Activated naive CD8-positive, alpha-beta T cell treated with anti-CD3 and anti-CD28 coated beads, Interleukin-2, amount 50 U/mL, for 16 hours (primary cell): ENCODE data around the gene HMG20A.

Experiments
- DNase-seq: peaks from one replicate; pipeline ENCODE4 v3.0.0-alpha.2; 2020; ENCODE audit warnings: low read depth, low spot score

The HMG20A gene

DNA sequence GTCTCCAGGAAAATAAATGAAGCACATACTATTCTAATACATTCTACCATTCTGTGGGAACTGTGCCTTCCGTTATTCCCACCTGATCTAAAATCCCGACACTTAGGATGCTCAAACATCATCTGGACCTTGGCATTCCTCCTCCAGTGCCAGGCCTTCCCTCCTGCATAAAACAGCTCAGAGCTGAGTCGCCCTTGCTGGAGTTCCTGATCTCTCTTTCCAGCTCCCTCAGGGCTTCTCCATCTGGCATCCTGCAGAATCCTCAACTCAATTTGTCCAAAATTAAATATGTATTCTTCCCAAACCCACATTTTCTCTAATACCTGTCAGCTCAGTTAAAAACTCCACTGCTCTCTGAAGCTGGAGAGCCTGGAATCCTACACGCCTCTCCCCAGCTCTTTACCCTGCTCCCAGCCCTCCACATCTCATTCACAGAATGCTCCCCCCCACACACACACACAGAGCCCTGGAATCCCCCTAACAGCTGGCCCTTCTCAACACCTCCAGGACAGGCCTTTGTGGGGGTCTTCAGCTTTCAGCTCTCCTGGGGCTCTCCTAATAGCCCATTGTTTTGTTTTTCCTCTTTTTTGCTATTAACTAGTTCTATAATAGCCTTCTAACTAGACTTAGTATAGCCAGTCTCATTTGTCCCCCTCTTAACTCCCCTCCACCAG is 78.5 kb downstream of the HMG20A start:
- no peak for DNase-seq

DNA sequence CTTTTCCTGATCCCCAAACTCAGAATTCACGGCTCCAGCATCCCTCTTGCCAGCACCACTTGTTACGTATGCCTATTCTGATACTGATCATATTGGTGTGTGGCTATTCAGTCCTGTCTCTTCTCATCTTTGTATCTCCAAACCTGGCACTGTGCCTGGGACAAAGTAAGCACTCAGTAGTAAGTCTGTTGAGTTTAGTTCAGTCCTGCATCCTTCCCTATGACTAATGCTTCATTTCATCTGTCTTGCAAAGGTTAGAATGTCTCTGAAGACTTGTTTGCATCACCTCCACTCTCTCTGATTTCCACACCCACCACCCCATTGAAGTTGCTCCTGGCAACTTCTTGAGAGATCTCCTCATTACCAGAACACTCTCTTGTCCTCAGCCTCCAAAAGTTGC is 80.3 kb downstream of the HMG20A start:
- DNase-seq: no peak

DNA sequence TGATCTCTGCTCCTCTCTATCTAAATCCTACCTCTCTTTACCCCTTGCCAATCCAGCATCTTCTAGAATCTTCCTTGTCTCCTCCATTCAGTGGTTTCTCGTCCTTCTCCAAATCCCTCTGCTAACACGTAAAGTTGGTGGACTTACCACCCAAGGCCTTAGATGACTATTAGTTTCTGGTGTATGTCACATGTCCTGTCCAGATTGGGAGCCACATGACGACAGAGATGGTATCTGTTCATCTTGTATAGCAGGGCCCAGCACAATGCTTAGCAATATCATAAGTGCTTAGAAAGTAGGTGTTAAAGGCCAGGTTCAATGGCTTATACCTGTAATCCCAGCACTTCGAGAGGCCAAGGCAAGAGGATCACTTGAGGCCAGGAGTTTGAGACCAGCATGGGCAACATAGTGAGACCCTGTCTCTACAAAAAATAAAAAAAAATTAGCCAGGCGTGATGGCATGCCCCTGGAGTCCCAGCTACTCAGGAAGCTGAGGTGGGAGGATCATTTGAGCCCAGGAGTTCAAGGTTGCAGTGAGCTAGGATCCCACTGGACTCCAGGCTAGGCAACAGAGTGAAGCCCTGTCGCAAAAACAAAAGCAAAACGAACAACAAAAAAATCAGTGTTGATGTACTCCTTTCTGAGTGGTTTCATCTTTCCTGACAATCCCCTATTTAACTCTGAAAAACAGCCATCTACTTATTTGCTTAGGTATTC is 81.8 kb downstream of the HMG20A start:
- DNase-seq: no peak

DNA sequence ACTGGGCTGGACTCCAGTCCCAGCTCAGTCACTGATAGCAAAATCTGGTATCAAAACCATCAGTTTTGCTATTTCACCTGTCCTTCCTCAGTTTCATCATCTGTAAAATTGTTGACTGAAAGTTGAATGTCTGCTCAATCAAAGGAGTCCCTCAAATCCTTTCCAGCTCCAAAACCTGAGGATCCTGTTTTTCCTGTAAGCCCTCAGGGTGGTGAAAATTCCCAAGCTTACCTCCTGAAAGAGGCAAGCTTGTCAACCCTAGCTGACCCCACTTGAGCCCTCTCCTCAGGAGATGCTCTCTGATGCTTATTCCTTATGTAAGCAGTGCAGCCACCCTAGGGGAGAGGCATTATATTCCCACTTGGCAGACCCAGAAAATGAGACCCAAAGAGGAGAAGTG is 82.6 kb downstream of the HMG20A start:
- DNase-seq: no peak

DNA sequence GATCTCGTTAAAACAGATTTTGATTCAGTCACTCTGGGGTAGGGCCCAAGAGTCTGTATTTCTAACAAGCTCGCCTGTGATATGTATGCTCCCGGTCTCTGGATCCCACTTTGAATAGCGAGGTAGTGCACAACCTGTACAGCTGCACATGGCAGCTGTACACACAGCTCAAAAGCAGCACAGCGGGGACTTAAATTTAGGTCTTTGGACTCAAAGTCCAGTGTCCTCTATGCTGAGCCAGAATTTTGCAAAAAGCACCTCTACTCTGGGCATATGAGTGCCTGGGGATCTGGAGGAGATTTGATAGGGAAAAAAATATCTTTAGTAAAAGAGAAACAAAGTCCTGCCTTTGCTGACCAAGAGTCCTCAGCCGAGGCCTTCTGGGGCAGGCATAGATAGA is 83.1 kb downstream of the HMG20A start:
- no peak for DNase-seq

DNA sequence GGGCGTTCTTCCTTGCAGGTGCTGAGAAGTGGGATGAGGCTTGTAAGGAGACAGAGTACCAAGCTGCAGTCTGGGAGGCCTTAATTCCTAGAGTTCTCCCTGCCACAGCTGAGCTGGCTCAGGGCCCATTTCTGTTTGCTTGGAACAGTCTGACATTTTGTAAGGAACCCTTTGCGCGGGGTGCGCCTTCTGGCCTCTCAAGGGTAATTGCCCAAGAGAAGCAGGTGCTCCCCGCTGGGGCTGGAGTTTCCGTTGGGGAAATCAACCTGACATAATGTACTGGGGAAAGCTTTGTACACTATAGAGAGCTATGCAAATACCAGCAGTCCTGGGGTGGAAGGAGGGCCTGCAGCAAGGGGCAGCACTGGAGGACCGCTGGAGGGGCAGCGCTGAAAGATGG is 83.6 kb downstream of the HMG20A start:
- no peak for DNase-seq

DNA sequence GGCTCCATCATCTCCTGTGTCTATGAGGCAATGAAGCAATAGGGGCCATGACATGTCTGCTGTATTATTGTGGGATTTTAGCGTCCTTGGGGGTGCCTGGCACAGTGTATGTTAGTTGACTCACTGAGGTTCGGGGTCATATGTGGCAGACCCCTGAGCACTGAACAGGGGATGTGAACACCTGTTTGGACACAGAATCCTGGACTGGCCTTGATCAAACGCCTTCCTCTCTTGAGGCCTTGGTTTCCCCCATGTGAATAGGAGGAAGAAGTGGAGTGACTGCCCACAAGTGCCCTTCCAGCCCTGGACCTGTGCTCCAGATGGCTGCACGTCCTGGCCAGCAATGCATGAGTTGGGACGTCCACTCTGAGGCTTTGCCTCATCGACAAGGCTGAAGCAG is 84.2 kb downstream of the HMG20A start:
- no peak for DNase-seq

DNA sequence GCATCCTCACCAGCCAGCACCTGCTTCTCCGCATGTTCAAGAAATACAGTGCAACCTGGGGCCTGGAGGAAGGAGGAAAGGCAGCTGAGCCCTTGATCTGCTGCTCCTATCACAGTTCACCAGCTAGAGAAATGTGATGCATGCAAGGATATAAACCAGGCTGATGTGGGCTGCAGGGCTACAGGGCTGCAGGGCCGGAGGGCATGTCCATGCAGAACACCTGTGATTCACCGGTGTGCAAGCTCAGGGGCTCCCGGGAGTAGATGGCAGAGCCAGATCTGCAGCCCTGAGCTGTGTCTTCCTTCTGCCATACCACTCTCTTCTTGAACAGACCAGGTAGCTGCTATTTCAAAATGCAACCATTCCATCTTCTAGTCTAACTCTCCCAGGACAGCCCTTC is 84.9 kb downstream of the HMG20A start:
- DNase-seq: no peak

DNA sequence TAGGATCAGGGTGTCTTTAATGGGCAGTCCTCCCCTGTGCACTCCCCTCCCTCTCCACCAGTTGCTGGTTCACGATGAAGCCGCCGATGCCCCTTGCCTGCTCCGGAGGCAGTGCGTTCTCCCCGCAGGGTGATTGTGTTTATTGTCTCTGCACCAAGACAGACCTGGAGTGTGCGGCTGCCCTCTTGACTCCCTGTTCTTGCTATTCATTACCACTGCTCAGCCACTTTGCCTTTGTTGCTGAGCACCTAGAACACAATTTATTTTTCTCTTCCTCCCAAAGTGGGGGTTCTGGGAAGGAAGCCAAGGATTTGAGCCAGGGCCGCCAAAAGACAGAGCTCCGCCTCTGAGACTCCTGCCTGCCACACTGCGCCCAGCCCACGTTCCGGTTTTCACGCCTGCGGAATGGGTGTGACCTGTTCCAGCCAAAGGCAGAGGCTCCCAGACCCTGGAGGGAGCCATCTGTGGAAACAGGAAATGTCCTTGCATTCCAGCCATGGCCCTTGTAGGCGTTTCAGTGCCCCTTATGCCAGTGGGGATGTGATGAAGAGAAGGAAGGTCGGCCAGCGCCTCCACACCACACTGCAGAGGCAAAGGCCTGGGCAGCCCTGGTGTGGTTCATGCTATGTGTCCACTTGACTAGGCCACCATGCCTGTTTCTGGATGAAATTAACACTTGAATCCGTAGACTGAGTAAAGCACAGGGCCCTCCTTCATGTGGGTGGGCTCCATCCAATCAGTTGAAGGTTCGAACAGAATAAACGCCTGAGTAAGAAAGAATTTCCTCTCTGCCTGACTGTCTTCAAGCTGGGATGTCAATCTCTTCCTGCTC is 85.8 kb downstream of the HMG20A start:
- DNase-seq: no peak

DNA sequence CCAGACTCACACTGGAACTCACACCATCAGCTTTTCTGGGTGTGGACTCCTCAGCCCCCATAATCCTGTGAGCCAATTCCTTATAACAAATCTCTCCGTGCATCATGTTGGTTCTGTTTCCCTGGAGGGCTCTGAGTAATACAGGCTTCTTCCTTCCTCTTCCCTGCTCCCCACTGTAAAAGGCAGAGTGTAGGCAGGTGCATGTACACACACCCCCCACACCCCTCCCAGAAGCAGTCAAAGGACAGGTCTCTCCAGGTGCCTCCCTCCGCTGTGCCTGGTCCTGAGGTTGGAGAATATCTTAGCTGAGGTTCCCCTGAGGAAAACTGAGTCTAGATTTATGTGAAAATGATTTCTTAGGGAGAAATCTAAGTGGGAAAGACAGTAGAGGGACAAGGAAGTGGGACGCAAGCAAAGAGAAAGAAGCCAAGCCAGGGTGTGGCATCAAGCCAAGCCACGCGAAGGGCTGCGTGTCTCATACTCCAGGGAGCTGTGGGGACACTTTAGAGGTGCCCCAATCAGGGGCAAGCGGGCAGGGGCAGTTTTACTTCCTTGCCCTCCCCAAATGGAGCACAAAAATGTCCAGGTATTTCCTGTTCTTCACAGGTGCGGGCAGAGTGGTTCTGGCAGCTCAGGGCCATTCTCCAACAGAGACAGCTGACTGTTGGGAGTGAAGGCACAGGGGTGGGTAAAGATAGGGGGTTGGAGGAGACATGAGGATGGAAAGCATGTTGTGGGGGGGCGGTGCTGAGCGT is 86.6 kb downstream of the HMG20A start:
- no peak for DNase-seq

DNA sequence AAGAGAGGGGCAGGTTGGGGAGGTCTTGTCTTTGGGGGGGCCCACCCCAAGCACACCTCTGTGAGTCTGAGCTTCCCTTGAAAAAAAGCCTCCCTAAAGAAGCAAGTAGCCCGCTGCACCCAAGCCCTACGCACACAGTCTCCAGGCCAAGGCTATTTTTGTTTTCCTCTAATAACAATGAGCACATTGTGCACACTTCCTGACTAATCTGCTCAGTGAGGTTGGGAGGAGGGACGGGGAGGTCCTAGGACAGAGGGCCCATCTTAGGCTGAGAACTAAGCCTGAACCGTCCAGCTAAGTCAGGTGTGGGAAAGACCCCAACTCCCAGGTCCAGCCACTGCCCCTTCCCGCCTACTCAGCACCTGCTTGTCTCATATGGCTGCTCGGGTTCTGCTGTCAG is 87.2 kb downstream of the HMG20A start:
- DNase-seq: no peak

DNA sequence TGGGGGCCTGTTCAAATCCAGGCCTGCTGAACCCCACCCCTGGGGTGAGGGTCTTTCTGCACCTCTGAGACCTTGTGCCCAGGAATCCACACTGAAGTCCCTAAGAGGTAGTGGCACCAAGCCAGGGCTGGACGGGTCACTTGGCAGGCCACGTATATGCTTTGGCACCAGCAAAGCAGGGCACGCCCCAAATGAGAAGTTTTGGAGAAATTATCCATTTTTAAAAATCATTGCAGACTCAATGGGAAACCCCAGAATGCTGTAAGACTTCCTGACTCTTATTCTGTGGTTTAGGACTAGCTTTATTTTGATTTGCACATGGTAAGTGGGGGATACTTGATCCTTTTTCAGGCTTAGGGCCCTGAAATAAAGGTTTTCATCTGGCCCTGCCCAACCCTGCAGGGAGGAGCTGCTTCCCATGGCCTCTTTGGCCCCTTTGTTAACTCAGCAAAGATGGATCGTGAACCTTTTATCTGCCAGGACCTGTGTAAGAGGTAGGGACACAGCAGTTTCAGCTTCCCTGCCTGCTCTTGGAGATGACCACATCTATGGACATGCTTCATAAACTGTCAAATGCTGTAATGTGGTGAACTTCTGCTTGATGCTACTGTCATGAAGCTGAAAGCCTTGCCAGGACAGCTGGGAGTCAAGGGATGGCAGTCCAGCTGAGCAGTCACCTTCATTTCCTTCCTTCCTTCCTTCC is 88.0 kb downstream of the HMG20A start:
- no peak for DNase-seq

DNA sequence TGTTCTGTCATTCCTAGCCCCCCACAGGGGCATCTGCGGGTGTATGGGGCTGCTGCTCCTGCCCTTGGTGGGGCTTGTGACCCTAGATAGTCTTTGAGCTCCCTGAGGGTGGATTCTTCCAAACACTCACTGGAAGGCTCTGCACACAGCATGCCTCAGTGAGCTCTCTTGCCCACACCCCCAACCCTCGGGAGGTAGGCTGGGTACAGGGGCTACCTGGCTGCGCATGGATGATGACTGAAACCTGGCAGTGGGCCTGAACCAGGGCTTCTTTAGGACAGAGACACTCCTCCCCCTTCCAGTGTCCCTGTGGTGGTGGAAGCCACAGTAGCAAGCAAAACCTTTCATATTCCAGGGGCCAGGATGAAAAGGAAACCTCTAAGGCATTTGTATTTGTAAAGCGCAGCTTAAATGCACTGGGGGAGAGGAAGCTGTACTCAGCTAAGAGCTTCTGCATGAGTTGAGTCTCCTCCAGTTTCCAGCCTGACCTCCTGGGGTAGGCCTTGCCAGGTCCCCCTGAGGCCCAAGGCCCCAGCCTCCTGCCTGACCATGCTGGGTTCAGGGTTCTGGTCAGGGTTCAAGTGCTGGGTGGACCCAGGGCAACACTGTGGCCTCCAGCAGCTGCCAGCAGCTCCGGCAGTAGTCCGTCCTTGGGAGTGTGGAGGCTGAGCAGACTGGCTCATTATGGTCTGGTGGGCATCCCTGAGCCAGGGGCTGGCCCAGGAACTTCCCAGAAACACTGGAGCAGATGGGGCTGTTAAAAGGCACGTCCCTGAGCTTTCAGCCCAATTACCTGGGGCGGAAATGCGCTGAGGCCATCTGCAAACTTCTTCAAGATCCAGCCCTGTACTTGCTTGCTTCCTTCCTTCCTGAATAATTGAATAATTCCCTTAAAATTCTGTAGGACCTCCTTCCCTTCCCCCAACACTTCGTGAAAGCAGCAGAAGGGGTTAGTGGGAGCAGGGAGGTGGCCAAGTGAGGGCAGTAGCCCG is 89.7 kb downstream of the HMG20A start:
- no peak for DNase-seq

DNA sequence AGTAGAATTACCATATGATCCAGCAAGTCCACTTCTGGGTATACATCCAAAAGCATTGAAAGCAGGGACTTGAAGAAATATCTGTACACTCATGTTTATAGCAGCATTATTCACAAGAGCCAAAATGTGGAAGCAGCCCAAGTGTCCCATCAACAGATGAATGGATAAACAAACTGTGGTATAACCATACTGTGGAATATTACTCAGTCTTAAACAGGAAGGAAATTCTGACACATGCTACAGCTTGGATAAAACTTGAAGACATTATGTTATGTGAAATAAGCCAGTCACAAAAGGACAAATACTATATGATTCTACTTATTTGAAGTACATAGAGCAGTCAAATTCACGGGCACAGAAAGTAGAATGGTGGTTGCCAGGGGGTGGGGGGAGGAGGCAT is 91.2 kb downstream of the HMG20A start:
- DNase-seq: no peak

DNA sequence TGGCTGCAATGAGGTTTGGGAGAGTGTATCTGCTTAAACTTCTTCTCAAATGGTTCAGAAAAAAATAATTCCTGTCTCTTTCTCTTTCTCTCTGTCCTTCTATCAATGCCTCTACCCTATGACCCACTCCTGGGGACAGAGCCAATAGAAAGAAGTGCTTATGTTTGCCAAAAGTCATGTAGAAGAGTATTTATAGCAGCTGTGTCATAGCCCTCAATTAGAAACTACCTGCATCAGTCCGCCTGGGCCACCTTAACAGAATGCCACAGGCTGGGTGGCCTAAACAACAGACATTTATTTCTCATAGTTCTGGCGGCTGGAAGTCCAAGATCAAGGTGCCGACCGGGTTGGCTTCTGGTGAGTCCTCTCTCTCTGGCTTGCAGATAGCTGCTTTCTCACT is 92.5 kb downstream of the HMG20A start:
- no peak for DNase-seq

DNA sequence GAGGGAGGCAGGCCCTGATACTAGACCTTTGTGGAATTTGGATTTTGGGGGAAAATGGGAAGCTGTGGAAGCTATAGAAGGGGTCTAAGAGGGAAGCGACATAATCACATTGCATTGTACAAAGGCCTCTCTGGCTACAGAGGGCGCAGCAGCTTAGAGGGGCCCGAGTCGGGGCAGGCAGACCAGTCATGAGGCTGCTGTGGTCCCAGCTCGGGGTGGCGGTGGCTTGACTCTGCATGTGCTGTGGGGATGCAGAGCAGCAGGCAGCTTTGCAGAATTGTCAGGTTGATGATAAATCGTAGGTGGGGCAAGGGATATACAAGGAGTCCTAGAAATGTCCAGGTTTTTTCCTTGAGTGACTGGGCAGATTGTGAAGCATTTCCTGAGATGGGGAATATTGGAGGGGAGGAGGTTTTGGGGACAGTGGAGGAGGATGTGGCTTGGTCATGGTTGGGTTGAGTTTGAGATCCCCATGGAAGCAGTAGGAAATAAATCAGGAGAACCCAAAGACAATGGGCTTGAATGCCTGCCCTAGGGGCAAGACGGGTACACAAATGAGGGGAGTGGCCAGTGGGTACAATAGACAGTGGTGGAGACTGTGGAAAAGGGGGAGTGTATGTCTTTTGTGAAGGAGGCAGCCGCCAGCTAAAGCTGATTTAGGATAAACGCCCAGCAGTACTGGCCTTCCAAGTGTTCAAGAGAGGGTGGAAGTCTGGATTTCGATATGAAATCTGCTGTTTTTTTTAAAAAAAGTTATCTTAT is 94.1 kb downstream of the HMG20A start:
- no peak for DNase-seq

DNA sequence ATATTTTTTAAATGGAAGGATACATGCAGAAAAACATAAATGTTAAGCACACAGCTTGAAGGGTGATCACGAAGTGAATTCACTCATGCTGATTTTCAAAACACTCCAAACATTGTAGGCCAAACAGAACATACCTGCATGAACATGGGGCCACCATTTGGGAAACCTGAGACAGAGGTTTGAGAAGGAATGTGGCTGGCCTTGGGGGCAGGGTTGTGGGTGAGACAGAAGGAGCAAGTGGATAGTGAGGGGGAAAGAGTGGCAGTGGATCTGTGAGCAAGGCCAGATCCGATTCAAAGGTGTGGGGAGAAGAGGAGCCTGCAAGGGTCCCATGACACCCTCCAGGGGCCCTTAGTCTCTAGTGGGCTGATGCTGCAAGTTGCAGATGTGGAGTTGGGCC is 94.9 kb downstream of the HMG20A start:
- DNase-seq: no peak

DNA sequence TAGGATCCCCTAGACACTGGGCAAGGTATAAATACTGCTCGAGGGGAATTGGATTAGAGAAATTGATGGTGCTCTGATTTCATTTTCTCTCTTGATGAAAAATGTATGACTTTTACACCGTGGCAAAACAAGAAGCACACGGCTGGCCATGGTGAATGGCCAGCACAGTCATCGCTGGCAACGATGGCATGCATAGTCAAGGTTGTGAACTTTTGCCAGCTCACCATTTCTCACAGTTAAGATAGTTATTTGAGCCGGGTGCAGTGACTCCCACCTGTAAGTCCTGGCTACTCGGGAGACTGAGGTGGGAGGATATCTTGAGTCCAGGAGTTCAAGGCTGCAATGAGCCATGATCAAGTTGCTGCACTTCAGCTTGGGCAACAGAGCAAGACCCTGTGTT is 95.4 kb downstream of the HMG20A start:
- DNase-seq: no peak

DNA sequence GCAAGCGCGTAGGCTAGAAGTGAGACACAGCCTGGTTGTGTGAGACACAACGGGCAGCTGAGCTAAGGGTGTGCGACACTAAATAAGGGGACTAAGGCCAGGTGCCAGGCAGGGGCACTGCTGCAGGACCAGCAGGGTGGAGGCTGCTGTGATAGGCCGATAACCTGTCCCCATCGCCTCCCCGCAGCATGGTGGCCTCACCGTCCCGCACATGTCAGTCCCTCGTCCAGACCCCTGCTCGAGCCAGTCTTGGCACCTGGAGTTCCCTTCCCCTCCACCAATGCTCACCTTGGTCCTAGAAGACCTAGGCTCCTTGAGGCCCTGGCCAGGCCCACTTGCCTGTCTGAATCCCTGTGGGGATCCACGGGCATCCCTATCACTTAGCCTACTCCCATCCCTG is 96.1 kb downstream of the HMG20A start:
- DNase-seq: no peak
